Right hindlimb (tissue), 1 donor: ENCODE data around the gene DDX1.

ENCODE experiments used
- DNase-seq: peaks from one replicate; pipeline ENCODE4 v3.0.0-alpha.2; 2018

The DDX1 gene

GRCh38 chr2:15630978-15631719 is 39.5 kb downstream of the DDX1 start:
- no peak for DNase-seq

GRCh38 chr2:15631883-15632282 is 40.2 kb downstream of the DDX1 start:
- DNase-seq: no peak

- DNase-seq: no peak
Observed at GRCh38 chr2:15633043-15633970, 41.6 kb downstream of the DDX1 start.

DNA sequence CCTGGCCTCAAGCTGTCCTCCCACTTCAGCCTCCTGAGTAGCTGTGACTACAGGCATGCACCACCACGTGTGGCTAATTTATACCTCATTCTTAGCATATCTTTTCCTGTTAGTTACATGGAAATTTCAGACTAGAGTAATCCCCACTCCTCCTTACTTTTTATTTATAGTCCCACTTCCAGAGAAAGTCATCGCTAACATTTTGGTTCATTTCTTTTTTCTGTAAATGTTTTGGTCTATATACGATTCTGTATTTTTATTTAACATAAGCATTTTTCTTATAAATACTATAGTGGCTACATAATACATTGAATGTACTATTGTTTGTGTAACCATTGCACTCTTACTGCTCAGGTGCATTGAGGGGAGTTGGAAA is 42.3 kb downstream of the DDX1 start:
- DNase-seq: no peak

DNA sequence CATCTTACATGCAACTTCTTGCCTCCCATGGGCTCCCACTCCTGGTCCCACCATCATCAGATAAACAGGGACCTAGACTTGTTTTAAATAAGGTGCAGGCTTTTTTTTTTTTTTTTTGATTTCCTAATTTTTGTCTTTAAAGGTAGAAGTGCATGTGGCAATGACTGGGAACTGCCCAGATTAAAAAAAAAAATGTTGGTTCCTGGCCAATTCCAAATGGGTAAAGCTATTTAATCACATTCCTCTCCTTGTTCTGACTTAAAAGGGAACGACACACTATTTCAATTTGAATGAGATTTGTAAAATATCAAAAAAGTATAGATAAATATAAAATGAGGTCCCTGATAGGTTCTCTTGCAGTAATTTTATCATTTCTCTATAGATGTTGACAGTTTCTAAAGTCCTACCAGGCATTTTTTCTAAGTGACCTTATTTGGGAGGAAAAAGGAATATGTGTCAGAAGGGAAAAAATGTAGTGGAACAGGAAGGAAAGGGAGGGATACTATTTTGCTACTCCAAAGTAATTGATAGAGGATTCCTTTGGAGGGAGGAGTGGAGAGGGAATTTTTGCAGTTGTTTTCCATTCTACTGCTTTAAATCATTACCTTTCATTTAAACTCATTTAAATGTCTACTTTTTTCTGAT is 43.3 kb downstream of the DDX1 start:
- DNase-seq: no peak

DNA sequence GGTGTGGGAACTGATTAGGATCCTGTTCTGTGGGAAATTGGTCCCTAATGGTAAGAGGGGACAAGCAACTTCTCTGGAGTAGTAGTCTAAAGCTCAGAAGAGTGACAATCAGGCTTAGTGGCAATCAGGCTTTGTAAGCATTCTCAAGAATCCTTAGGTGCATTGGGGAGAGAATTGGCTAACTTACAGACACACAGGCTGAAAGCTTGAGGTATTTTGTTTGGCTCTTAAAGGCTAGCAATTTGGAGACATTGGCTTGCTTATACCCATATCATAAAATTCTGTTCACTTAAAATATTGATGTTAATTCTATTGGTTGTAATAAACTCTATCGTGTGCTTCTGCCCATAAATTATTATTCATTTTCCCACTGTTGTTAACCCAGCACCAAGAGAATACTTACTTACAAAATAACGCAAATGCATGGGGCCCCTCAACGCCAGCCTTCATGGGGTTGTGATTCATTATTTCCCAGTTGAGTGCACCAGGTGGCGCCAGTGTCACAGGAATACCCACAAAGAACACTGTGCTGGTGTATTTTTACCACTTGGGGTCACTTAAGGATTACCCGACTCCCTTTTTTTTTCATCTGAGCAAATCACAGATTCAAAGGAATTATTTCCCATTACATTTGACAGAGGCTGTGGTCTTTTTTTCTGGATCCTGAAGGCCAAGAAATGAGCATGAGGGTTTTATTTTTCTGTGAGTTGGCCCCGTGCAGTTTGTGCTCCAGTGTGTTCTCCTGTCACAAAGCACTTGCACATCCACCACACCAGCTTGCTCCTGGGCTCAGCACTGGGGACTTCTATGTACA is 45.5 kb downstream of the DDX1 start:
- DNase-seq: peak; percentile 80

- DNase-seq: no peak
Observed at GRCh38 chr2:15638720-15639119, 47.1 kb downstream of the DDX1 start.

- no peak for DNase-seq
Observed at GRCh38 chr2:15639323-15640251, 47.9 kb downstream of the DDX1 start.

- DNase-seq: no peak
Observed at GRCh38 chr2:15640261-15640711, 48.6 kb downstream of the DDX1 start.

DNA sequence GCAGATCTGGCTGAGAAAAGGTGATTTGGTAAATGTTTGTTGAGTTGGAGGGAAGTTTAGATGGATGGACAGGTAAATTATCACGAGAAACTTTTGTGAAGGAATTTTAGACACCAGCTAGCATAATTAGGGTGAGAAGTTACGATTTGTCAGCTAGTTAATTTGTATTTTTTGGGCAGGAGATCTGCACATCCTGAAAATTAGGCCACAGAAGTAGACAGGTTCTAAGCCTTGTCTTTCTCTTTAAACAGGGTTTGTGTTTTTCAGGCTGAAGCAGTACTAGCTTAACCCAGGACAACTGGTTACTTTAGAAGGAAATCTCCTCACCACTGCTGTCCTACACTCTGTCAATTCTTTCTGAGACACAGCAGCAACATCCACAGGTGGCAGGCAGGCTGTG is 49.1 kb downstream of the DDX1 start:
- no peak for DNase-seq

DNA sequence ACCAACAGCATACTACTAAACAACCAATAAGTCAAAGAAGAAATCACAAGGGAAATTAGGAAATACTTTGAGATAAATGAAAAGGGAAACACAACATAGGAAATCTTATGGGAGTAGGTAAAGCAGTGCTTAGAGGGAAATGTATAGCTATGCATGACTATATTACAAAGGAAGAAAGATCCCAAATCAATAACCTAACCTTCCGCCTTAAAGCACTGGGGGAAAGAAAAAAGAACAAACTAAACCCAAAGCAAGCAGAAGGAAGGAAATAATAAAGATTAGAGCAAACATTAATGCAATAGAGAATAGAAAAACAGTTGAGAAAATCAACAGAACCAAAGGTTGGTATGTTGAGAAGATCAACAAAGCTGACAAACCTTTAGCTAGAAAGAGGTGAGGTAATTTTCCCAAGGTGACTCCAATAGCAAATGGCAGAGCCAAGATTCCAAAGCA is 49.9 kb downstream of the DDX1 start:
- no peak for DNase-seq

DNA sequence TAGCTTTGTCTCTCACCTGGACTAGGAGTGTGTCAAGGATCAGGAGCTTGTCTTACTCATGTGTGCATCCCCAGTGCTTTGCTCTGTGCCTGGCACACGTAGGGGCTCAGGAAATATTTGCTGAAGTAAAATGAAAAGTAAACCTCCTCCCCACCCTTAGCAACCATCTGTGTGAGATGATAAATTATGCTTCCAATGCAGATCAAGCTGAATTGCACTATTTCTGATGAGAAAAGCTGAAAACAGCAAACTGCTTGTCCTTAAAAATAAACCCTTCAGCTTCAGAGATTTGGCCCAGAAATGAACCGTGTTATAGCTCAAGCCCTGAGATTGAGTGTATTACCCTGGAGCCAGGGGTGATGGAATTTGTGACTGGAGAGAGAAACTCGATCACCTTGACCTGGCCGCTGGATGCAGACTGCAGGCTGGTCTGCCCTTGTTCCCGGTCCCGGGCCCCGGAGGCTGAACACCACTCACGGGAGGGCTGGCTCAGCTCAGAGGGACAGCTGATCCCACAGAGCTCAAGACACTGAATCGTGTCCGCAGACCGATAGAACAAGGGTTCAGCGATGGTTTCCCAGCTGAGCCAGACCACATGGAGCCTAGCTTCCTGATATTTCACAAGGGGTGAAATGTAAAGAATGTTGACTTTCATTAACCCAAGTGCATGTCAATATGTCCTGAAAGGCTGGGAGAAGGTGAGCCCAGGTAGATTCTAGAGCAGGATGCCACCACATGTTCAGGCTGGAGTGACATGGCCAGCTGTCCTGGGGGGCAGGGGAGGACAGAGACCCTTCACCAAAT is 50.5 kb downstream of the DDX1 start:
- DNase-seq: no peak

GRCh38 chr2:15642815-15643500 is 51.3 kb downstream of the DDX1 start:
- no peak for DNase-seq

GRCh38 chr2:15643791-15644585 is 52.3 kb downstream of the DDX1 start:
- DNase-seq: no peak

GRCh38 chr2:15645300-15645699 is 53.6 kb downstream of the DDX1 start:
- DNase-seq: no peak

- DNase-seq: no peak
Observed at GRCh38 chr2:15645720-15646385, 54.2 kb downstream of the DDX1 start.

- no peak for DNase-seq
Observed at GRCh38 chr2:15646661-15647060, 55.0 kb downstream of the DDX1 start.
